ENCODE data around the gene RIOK1. TPM values are rescaled to one million over a fixed set of nuclear protein-coding genes. Genes with fewer than 3 reads are reported as not detected.

Gene RIOK1
- total and polyA plus RNA-seq, 9 of the 15 experiments (the other 6 are each of a cell fraction or from before 2014, with no cell fraction given): 24.9 to 101 (median 52.2) TPM

GRCh38 chr6:7410851-7411250, 21.2 kb downstream of the RIOK1 start:
- FAIRE-seq (no peak), ATAC-seq (no peak), DNase-seq (ENCODE audit: extremely low read depth in 1 of 4, low spot score in 3 of 4) (no peak)
- 97% methylated on average over 4 of the region's 4 CpGs for WGBS (ENCODE audit: insufficient coverage, low coverage, missing lambda C conversion rate)
- H3K79me2 ChIP-seq (ENCODE audit: control insufficient read depth, insufficient read depth, low read length): no peaks in the 10 kb centered on the region
- ChIA-PET POLR2A (interaction anchor here (0.8 to 1.2 kb wide), 3 partner anchors 17 to 205 kb away, joined by 3 read pairs; partner anchors contain the start of gene SSR1), CTCF (ENCODE audit: low intra/inter-chr PET ratio) (interaction anchor here (0.7 kb wide), 1 partner anchor 358 kb away, joined by 4 read pairs; no protein-coding TSS in a partner anchor)
- no peak overlapping the region for H3K4me2 ChIP-seq (ENCODE audit: insufficient read depth, low read length)
- no peaks in the 10 kb centered on the region for H3K4me1 ChIP-seq (replicated peaks in 1 of 2; ENCODE audit: control insufficient read depth in 2 of 2, insufficient read depth in 2 of 2, low read length in 2 of 2)
- H3K9ac ChIP-seq (ENCODE audit: insufficient read depth in 1 of 2, low read depth in 2 of 2, low read length in 2 of 2): no peak overlapping the region
- intact Hi-C loops (cut with micrococcal nuclease): no loop called here
- H4K20me1 ChIP-seq (replicated peaks; ENCODE audit: control insufficient read depth, insufficient read depth, low read length): no peaks in the 10 kb centered on the region
- no peak for TF ChIP-seq ZC3H11A (IDR thresholded peaks at IDR 0.05; ENCODE audit: low read depth, low read length)
- TF ChIP-seq CAMTA2 (CRISPR knock-in tag; conservative IDR thresholded peaks at IDR 0.05): no peak
- TF ChIP-seq MYNN (IDR thresholded peaks at IDR 0.05): no peak
- TF ChIP-seq MYNN (CRISPR knock-in tag; IDR thresholded peaks at IDR 0.05): no peak
- no peak for TF ChIP-seq GTF2E2 (tag; IDR thresholded peaks at IDR 0.05)
- no peak for TF ChIP-seq SMARCA5 (IDR thresholded peaks at IDR 0.05)
- no peak for TF ChIP-seq DMBX1 (CRISPR knock-in tag; IDR thresholded peaks at IDR 0.05; ENCODE audit: borderline replicate concordance)
- no peak for TF ChIP-seq CREB1 (IDR thresholded peaks at IDR 0.05)
- no peak for TF ChIP-seq CREB1 (CRISPR knock-in tag; IDR thresholded peaks at IDR 0.05)
- no peak for TF ChIP-seq C11orf30 (IDR thresholded peaks at IDR 0.05; ENCODE audit: low read depth)
- no peak for TF ChIP-seq BRF1 (IDR thresholded peaks at IDR 0.05; ENCODE audit: borderline replicate concordance, extremely low read depth, insufficient read length)
- TF ChIP-seq CREB3 (tag; conservative IDR thresholded peaks at IDR 0.05; ENCODE audit: low read depth): no peak
- no peak for TF ChIP-seq GABPB1 (CRISPR knock-in tag; IDR thresholded peaks at IDR 0.05)
- TF ChIP-seq HNRNPH1 (optimal IDR thresholded peaks at IDR 0.05; ENCODE audit: low read depth, low read length): no peak
- no peak for TF ChIP-seq SNAPC5 (CRISPR knock-in tag; IDR thresholded peaks at IDR 0.05)
- no peaks in the 10 kb centered on the region for H3K9me3 ChIP-seq (replicated peaks; ENCODE audit: control insufficient read depth, insufficient read depth, low read depth, low read length)
- H3K27me3 ChIP-seq (ENCODE audit: control insufficient read depth in 2 of 2, insufficient read depth in 2 of 2, low read length in 2 of 2): no peaks in the 10 kb centered on the region
- in situ Hi-C loops (cut with MboI): no loop called here
- no TSS peak for BruUV-seq (replicated peaks)
- no peaks in the 10 kb centered on the region for H3K9me1 ChIP-seq (ENCODE audit: control insufficient read depth, insufficient read depth, low read length)
- H3K4me3 ChIP-seq: no peak overlapping the region
- no peak overlapping the region for H2AFZ ChIP-seq (ENCODE audit: low read depth, low read length)
- peaks cover 93% of the 10 kb centered on the region for H3K36me3 ChIP-seq (ENCODE audit: control insufficient read depth, insufficient read depth, low read length)
- no peak overlapping the region for H3K27ac ChIP-seq (ENCODE audit: extremely low read depth, low read depth, low read length)

All from K562 (cell line).